Upper lobe of left lung (tissue), 4 donors: ENCODE results near the gene VCX.

Experiments
- POLR2A ChIP-seq, 4 donors: fragments of 450-650 bp; IDR thresholded peaks; one replicate each; pipeline ENCODE4 v1.5.1; 2016 to 2017; ENCODE audit warnings: antibody characterized with exemption in 4 of 4, mild to moderate bottlenecking in 2 of 4
- POLR2AphosphoS5 ChIP-seq, 2 donors: sonication (generic); formaldehyde crosslinking; IDR thresholded peaks; one replicate each; pipeline ENCODE4 v1.5.1; 2017; ENCODE audit warnings: antibody characterized with exemption in 2 of 2
- TF ChIP-seq, protein P1 (sequence below), 6 experiments: fragments of 450-650 bp in 4 of 6; fragments of 200-600 bp in 2 of 6; sonication (generic) in 2 of 6; IDR thresholded peaks; one replicate each; pipeline ENCODE4 v1.5.1; 2016 to 2019; ENCODE audit warnings: antibody characterized with exemption in 6 of 6

DNA sequence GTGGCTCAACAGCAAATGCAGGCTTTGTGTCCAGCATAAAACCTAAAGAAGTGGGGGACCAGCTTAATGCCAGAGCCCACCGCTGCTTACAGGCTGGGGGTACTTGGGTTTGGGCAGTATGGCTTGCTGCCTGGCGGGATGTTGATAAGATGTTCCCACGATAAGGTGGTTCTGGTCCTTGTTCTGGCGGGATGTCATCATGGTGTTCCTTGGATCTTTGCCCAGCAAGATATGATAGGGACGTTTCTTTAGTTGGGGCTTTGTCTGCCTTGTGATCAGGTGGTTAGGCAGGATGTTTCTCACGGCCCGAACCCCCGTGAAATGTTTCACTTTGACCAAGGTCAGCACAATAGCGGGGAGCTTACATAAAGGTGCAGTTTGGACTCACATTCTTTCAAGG is 49.0 kb downstream of the VCX start:
- TF ChIP-seq POLR2A (IDR thresholded peaks at IDR 0.05) (no peak), POLR2AphosphoS5 (IDR thresholded peaks at IDR 0.05) (no peak)
- TF ChIP-seq, protein P1, sequence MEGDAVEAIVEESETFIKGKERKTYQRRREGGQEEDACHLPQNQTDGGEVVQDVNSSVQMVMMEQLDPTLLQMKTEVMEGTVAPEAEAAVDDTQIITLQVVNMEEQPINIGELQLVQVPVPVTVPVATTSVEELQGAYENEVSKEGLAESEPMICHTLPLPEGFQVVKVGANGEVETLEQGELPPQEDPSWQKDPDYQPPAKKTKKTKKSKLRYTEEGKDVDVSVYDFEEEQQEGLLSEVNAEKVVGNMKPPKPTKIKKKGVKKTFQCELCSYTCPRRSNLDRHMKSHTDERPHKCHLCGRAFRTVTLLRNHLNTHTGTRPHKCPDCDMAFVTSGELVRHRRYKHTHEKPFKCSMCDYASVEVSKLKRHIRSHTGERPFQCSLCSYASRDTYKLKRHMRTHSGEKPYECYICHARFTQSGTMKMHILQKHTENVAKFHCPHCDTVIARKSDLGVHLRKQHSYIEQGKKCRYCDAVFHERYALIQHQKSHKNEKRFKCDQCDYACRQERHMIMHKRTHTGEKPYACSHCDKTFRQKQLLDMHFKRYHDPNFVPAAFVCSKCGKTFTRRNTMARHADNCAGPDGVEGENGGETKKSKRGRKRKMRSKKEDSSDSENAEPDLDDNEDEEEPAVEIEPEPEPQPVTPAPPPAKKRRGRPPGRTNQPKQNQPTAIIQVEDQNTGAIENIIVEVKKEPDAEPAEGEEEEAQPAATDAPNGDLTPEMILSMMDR (IDR thresholded peaks at IDR 0.05), result no peak
